ENCODE measurements around the gene ADCY2. TPM values are rescaled to one million over a fixed set of nuclear protein-coding genes. Genes with fewer than 3 reads are reported as not detected.

The ADCY2 gene
- total RNA-seq, 1 experiment from 2014 or later: 0.34 TPM

GRCh38 chr5:7501061-7501460 lies 105.1 kb downstream of the ADCY2 start:
- H3K9me3 ChIP-seq (ENCODE audit: low read depth, low read length, poor library complexity, severe bottlenecking): no peaks in the 10 kb centered on the region
- CTCF ChIA-PET: no interaction called here
- H3K4me1 ChIP-seq (ENCODE audit: insufficient read depth, low read length, poor library complexity, severe bottlenecking): no peaks in the 10 kb centered on the region
- no peak overlapping the region for H3K4me3 ChIP-seq (ENCODE audit: low read depth, low read length, poor library complexity, severe bottlenecking)
- H3K36me3 ChIP-seq (ENCODE audit: insufficient read depth, low read length, poor library complexity, severe bottlenecking): no peaks in the 10 kb centered on the region
- no peaks in the 10 kb centered on the region for H3K27me3 ChIP-seq (replicated peaks; ENCODE audit: insufficient read depth, low read depth, low read length, poor library complexity)
- no peak overlapping the region for H3K27ac ChIP-seq (ENCODE audit: low read depth, low read length, poor library complexity, severe bottlenecking)
- no peak for DNase-seq (ENCODE audit: low spot score)
- POLR2A ChIA-PET (ENCODE audit: low non-redundant PET): no interaction called here
- no TSS peak for BruUV-seq (replicated peaks)
- TF ChIP-seq CTCF (conservative IDR thresholded peaks at IDR 0.05; ENCODE audit: low read depth, low read length) (no peak), EZH2 (IDR thresholded peaks at IDR 0.05; ENCODE audit: borderline replicate concordance, low read depth, low read length, poor library complexity, severe bottlenecking) (no peak)
- intact Hi-C loops (cut with micrococcal nuclease; ENCODE audit: unreplicated experiment): no loop called here

- no peak for TF ChIP-seq EZH2 (IDR thresholded peaks at IDR 0.05; ENCODE audit: borderline replicate concordance, low read depth, low read length, poor library complexity, severe bottlenecking)
- no peak for TF ChIP-seq CTCF (conservative IDR thresholded peaks at IDR 0.05; ENCODE audit: low read depth, low read length)
- intact Hi-C loops (cut with micrococcal nuclease; ENCODE audit: unreplicated experiment): no loop called here
- H3K4me1 ChIP-seq (ENCODE audit: insufficient read depth, low read length, poor library complexity, severe bottlenecking): no peaks in the 10 kb centered on the region
- no peak overlapping the region for H3K27ac ChIP-seq (ENCODE audit: low read depth, low read length, poor library complexity, severe bottlenecking)
- no TSS peak for BruUV-seq (replicated peaks)
- H3K9me3 ChIP-seq (ENCODE audit: low read depth, low read length, poor library complexity, severe bottlenecking): no peaks in the 10 kb centered on the region
- no peak overlapping the region for H3K4me3 ChIP-seq (ENCODE audit: low read depth, low read length, poor library complexity, severe bottlenecking)
- POLR2A ChIA-PET (ENCODE audit: low non-redundant PET): no interaction called here
- H3K27me3 ChIP-seq (replicated peaks; ENCODE audit: insufficient read depth, low read depth, low read length, poor library complexity): no peaks in the 10 kb centered on the region
- DNase-seq (ENCODE audit: low spot score): no peak
- CTCF ChIA-PET: no interaction called here
- H3K36me3 ChIP-seq (ENCODE audit: insufficient read depth, low read length, poor library complexity, severe bottlenecking): no peaks in the 10 kb centered on the region
These were observed 107.6 kb downstream of the ADCY2 start for GRCh38 chr5:7503564-7503963.

- POLR2A ChIA-PET (ENCODE audit: low non-redundant PET): no interaction called here
- intact Hi-C loops (cut with micrococcal nuclease; ENCODE audit: unreplicated experiment): loop anchor here (5.0 kb wide), 1 partner anchor 253 kb away; no protein-coding TSS in a partner anchor
- Histone ChIP-seq H3K4me3 (ENCODE audit: low read depth, low read length, poor library complexity, severe bottlenecking) (no peak overlapping the region), H3K4me1 (ENCODE audit: insufficient read depth, low read length, poor library complexity, severe bottlenecking) (no peaks in the 10 kb centered on the region), H3K9me3 (ENCODE audit: low read depth, low read length, poor library complexity, severe bottlenecking) (no peaks in the 10 kb centered on the region), H3K27me3 (replicated peaks; ENCODE audit: insufficient read depth, low read depth, low read length, poor library complexity) (no peaks in the 10 kb centered on the region), H3K27ac (ENCODE audit: low read depth, low read length, poor library complexity, severe bottlenecking) (no peak overlapping the region), H3K36me3 (ENCODE audit: insufficient read depth, low read length, poor library complexity, severe bottlenecking) (no peaks in the 10 kb centered on the region)
- TF ChIP-seq CTCF (conservative IDR thresholded peaks at IDR 0.05; ENCODE audit: low read depth, low read length) (no peak), EZH2 (IDR thresholded peaks at IDR 0.05; ENCODE audit: borderline replicate concordance, low read depth, low read length, poor library complexity, severe bottlenecking) (no peak)
- BruUV-seq (replicated peaks): no TSS peak
- CTCF ChIA-PET: no interaction called here
- no peak for DNase-seq (ENCODE audit: low spot score)
These were observed 119.5 kb downstream of the ADCY2 start for GRCh38 chr5:7515284-7515914.
